Left cardiac atrium (tissue), 4 donors: ENCODE results near the gene CLMN. TPM values are rescaled to one million over a fixed set of nuclear protein-coding genes. Genes with fewer than 3 reads are reported as not detected.
A peak's percentile ranks its signal among the peaks of the same experiment; 100 is the strongest.

Experiments
- ATAC-seq, 2 donors: fragments of 200-7000 bp; cut with Tn5 transposase; one replicate each; pipeline ENCODE4 v1.9.1; 2020; ENCODE audit warnings: mild to moderate bottlenecking in 2 of 2, moderate library complexity in 2 of 2
- DNase-seq: peaks from one replicate; pipeline ENCODE4 v3.0.0-alpha.2; 2020
- intact Hi-C, 2 donors: fragments of 100-400 bp; cut with DNase I; formaldehyde crosslinking; loops; one replicate each; pipeline versions ENCODE4 v1.14.1 to v1.15.1; 2022 to 2023
- total RNA-seq, 2 donors: library from RNA; stranded (reverse); fragmentation: NEBNext Ultra II Directional; extraction: Animal tissue kit (Norgen Biotek cat#: 25700); gene quantifications; one replicate each; pipeline ENCODE4 v1.2.1, GENCODE V29; 2021
- donor health status: DM: no; HTN: yes; CAD: no.
- donor health status: DM: no; HTN: yes; CAD: no; lungs with severe emphysema.
- donor health status: DM: yes; HTN: yes; CAD: no.
- donor health status: Dilated cardiomyopathy.

Gene CLMN
- total RNA-seq, 2 donors from 2014 or later, result 11.1 to 13.2 TPM

- intact Hi-C loops, result no loop called here
- DNase-seq, result no peak
- ATAC-seq, result peak in 1 of 2 donors; percentile 62
Observed at GRCh38 chr14:95273001-95273978, 46.4 kb downstream of the CLMN start.

- no peak for DNase-seq
Observed at GRCh38 chr14:95272057-95272456, 47.7 kb downstream of the CLMN start.

GRCh38 chr14:95270203-95270602 is 49.5 kb downstream of the CLMN start:
- intact Hi-C loops, result no loop called here
- ATAC-seq (no peak), DNase-seq (no peak)

More at GRCh38 chr14:95272057-95272456, 47.7 kb downstream of the CLMN start:
- ATAC-seq, result no peak
- intact Hi-C loops, result no loop called here

GRCh38 chr14:95269493-95269892 is 50.2 kb downstream of the CLMN start:
- DNase-seq, result no peak
- intact Hi-C loops, result no loop called here
- no peak for ATAC-seq

GRCh38 chr14:95268350-95268749 is 51.4 kb downstream of the CLMN start:
- DNase-seq (no peak), ATAC-seq (no peak)
- intact Hi-C loops, result no loop called here

GRCh38 chr14:95267306-95267705 is 52.4 kb downstream of the CLMN start:
- ATAC-seq (no peak), DNase-seq (no peak)
- intact Hi-C loops, result no loop called here

GRCh38 chr14:95265106-95266094 is 54.3 kb downstream of the CLMN start:
- intact Hi-C loops, result no loop called here
- ATAC-seq (peak; percentile 58 to 96), DNase-seq (peak; percentile 26)

- ATAC-seq (no peak), DNase-seq (no peak)
- intact Hi-C loops, result no loop called here
Observed at GRCh38 chr14:95264271-95264973, 55.3 kb downstream of the CLMN start.

- ATAC-seq (no peak), DNase-seq (no peak)
- intact Hi-C loops, result no loop called here
Observed at GRCh38 chr14:95263527-95264231, 56.0 kb downstream of the CLMN start.

- intact Hi-C loops, result no loop called here
- ATAC-seq (no peak), DNase-seq (no peak)
Observed at GRCh38 chr14:95262511-95262891, 57.2 kb downstream of the CLMN start.

- DNase-seq, result no peak
- intact Hi-C loops, result no loop called here
- ATAC-seq, result peak; percentile 14 to 60
Observed at GRCh38 chr14:95261616-95262510, 57.8 kb downstream of the CLMN start.

- ATAC-seq, result peak in 1 of 2 donors; percentile 32
- no peak for DNase-seq
- intact Hi-C loops, result no loop called here
Observed at GRCh38 chr14:95260537-95261361, 59.0 kb downstream of the CLMN start.

GRCh38 chr14:95258754-95259593 is 60.7 kb downstream of the CLMN start:
- DNase-seq (peak; percentile 20), ATAC-seq (no peak)
- intact Hi-C loops, result no loop called here

GRCh38 chr14:95258156-95258555 is 61.6 kb downstream of the CLMN start:
- intact Hi-C loops, result no loop called here
- no peak for ATAC-seq
- no peak for DNase-seq

GRCh38 chr14:95257521-95257920 is 62.2 kb downstream of the CLMN start:
- DNase-seq (no peak), ATAC-seq (no peak)

GRCh38 chr14:95256776-95257060 is 63.0 kb downstream of the CLMN start:
- intact Hi-C loops, result no loop called here
- no peak for ATAC-seq
- DNase-seq, result no peak

More at GRCh38 chr14:95257521-95257920, 62.2 kb downstream of the CLMN start:
- intact Hi-C loops, result no loop called here
